Fibroblast of skin of left quadriceps (primary cell): Measurements from ENCODE around the gene CCNYL1.

Source experiments
- DNase-seq, 2 experiments: peaks; one replicate each; pipeline ENCODE4 v3.0.0-alpha.2; 2013; ENCODE audit warnings: low read depth in 2 of 2

Gene CCNYL1

DNA sequence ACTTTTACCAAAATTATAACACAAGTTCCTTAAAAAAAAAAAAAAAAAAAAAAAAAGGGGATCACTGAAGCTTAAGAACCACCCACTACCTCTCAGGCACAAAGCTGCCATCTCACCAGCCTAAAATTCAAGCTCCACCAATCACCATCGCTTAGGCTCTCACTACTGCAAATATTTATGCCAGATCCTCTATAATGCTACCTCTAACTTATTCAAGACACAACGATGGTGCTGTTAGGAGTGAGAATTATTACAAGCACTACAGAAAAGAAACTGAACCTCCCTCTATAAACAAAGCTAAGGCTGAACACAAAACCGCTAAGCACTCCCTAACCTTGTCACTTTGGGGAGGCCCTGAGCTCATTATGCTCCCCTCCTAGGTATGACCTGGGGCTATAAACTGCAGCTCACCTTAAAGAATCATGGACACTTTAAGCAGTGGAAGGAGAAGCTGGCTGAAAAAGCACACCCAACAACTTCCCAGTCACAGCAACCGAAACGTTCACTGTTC is 54.7 kb downstream of the CCNYL1 start:
- no peak for DNase-seq

DNA sequence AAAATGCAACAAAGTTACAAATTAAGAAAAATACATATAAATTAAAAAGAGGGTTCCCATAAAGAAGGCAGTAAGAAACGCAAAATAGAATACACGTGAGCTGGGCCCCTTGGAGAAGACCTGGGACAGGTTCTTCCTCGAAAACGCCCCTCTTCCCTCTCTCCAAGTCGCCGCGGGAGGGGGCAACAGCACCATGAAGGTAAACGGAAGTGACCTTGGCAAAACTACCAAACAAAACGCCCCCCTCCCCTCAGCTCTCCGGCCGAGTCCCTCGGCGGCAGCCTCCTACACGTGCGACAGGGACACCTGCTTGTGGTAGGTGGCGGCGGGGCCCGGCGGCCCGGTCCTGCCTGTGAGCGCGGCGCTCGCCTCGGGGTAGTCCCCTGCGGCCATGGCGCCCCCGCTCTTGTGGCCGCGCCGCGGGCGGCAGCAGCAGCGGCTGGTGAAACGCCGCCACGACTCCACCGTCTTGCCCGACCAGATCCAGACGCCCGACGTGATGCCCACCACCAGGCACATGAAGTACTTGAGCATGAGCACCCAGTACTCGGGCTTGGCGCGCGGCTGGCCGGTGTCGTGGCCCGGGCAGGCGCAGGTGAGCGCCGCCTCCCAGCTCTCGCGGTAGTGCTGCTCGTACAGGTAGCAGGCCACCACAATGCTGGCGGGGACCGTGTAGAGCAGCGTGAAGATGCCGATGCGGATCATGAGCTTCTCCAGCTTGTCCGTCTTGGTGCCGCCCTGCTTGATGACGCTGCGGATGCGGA is 55.4 kb downstream of the CCNYL1 start:
- DNase-seq, result no peak

DNA sequence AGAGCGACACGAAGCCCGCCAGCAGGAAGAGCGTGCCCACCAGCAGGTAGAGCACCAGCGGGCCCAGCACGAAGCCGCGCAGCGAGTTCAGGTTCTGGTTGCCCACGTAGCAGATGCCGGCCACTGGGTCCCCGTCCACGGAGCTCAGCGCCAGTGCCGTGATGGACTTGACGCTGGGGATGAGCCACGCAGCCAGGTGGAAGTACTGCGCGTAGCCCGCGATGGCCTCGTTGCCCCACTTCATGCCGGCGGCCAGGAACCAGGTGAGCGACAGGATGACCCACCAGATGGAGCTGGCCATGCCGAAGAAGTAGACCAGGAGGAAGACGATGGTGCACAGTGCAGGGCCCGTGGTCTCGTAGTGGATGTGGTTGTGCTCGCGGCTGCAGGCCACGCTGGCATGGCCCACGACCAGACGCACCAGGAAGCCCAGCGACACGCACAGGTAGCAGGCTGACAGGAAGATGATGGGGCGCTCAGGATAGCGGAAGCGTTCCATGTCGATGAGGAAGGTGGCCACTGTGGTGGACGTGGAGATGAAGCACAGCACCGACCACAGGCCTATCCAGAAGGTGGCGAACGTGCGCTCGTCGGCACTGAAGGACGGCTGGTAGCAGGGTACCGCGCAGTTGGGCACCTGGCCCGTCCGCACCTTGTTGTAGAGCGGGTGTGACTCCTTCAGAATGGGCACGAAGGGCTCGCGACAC is 56.2 kb downstream of the CCNYL1 start:
- DNase-seq, result no peak

DNA sequence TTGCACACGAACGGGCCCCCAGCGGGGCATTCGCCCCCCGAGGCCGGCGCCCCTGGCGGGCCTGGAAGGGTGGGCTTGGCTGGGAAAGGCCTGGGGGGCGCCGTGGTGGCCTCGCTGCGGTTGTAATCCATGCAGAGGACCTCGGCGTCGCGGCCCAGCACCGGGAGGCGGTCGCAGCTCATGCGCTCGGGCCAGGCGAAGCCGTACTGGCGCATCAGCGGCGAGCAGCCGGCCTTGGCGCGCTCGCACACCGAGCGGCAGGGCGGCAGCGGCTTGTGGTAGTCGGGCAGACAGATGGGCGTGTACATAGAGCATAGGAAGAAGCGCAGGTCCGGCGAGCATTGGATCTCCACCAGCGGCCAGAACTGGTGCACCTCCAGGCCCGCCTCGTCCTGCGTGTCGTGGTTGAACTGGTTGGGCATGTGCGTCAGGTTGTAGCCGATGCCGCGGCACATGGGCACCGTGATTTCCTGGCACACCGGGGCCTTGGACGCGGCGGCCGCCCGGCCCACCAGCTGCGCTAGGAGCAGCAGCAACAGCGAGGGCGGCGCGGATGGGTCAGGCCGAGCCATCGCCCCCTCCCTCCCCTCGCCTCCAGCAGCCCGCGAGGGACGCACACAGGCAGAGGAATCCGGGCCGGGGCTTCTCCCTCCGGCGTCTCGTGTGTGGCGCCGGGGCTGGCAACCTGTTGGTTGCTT is 56.9 kb downstream of the CCNYL1 start:
- no peak for DNase-seq

GRCh38 chr2:207768866-207769596 is 57.6 kb downstream of the CCNYL1 start:
- DNase-seq, result no peak

GRCh38 chr2:207770602-207771404 is 59.4 kb downstream of the CCNYL1 start:
- DNase-seq, result no peak

DNA sequence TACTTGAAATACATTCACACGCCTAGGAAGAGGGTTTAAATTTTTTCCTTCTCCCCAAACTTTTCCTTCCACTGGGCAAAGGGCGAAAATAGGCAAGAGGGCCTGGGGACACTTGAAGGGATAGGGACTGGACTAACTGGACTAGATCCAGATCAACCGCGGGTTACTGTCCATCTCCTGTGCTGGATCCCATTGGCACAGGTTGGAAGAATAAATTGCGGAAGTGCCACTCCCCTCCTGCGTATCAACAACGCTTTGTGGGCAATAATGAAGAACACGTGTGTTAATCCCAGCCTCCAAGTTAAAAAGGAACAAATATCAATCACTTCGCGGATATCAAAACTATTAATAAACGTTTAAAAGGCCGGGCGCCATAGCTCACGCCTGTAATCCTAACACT is 60.0 kb downstream of the CCNYL1 start:
- DNase-seq, result no peak

DNA sequence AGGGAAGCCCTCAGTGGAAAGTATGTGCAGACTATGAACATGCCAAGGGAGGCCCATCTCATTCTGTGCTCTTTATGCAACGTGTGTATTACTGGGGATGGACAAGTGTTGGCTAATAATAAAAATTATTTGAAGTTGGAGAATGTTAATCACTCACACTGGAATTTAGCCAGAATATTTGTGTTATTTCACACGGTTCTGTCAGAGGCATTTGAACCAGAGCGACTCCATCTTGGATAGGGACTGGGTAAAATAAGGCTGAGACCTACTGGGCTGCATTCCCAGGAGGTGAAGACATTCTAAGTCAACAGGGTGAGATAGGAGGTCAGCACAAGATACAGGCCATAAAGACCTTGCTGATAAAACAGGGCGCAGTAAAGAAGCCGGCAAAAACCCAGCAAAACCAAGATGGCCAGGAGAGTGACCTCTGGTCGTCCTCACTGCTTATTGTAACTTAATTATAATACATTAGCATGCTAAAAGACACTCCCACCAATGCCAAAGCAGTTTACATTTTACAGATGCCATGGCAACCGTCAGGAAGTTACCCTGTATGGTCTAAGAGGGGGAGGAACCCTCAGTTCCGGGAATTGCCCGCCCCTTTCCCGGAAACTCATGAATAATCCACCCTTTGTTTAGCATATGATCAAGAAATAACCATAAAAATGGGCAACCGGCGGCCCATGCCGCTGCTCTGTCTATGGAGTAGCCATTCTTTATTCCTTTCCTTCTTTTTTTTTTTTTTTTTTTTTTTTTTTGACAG is 60.8 kb downstream of the CCNYL1 start:
- no peak for DNase-seq

DNA sequence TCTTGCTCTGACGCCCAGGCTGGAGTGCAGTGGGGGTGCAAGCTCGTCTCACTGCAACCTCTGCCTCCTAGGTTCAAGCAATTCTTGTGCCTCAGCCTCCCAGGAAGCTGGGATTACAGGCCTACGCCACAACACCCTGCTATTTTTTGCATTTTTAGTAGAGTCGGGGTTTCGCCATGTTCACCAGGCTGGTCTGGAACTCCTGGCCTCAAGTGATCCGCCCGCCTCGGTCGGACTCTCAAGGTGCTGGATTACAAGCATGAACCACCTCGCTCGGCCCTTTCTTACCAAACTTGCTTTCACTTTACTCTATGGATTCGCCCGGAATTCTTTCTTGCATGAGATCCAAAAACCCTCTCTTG is 61.4 kb downstream of the CCNYL1 start:
- DNase-seq, result no peak

DNA sequence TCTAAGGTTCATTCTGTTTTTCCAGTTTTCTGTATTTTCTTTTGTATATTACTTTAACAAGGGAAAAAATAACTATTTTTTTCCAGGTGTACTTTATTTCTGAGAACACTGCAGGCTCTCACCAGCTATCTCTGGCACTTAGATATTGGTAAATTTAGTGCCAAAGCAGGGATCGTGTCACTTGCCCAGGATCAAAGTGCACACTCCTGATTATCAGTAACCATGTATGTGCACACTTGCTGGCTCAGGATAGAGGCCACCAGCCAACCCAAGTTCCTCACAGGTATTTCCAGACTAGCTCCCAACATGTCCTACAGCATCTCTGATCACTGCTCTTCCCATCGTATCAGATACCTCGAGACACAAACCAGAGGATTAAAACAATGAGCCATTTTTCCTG is 64.0 kb downstream of the CCNYL1 start:
- DNase-seq, result no peak

DNA sequence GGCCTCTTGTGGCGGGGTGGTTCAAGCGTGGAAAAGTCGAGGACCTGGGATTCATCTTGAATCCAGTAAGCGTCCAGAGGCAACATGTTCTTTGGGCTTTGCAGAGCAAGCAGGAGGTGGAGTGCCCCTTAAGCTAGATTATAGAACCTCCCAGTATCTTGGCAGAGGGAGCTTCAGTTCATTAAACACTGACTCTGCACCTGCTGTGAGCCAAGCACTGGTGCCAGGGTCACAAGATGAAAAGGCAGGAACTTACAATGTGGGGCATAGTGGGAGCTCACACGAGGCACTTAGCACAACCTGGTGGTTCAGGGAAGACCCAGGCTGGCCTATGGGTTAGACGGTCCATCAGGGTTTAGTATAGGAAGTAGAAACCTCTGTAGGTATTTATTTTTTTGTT is 65.7 kb downstream of the CCNYL1 start:
- no peak for DNase-seq

DNA sequence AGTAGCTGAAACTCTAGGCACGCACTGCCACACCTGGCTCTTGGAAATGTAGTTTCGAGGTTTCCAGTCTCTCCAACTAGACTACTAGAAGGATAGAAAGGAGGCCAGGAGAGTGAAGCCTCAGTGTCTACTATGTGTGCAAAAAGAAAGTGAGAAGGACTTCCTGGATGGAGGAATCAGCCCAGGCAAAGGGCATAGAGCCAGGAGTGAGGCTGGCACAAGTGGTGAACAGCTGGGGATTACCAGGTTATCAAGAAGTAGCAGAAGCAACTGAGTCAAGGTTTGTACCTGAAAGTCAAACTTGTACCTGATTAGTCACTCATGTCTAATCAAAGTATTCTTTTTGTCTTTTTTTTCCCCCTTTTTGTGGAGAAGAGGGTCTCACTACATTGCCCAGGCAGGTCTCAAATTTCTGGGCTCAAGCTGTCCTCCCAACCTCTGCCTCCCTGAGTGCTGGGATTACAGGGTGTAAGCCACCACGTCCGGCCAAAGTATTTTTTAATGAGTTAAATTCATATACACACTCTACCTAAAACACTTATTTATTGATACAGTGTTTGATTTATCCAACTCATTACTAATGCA is 67.0 kb downstream of the CCNYL1 start:
- no peak for DNase-seq

DNA sequence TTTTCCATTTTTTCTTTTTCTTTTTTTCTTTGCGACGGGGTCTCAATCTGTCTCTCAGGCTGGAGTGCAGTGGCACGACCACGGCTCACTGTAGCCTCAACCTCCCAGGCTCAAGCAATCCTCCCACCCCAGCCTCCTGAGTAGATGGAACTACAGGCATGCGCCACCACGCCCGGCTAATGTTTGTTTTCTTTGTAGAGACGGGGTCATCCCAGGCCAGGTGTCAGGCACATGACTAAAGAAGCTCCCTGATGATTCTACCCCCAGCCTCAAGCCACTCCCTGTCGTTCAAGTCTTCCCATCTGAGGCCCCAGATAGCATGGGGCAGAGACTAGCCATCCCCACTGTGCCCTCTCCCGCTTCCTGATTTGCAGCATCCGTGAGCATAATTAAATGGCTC is 68.1 kb downstream of the CCNYL1 start:
- DNase-seq, result no peak

- DNase-seq, result no peak
Observed at GRCh38 chr2:207782238-207783030, 71.0 kb downstream of the CCNYL1 start.

- no peak for DNase-seq
Observed at GRCh38 chr2:207783514-207783913, 72.1 kb downstream of the CCNYL1 start.

GRCh38 chr2:207784898-207785297 is 73.5 kb downstream of the CCNYL1 start:
- DNase-seq, result no peak

- no peak for DNase-seq
Observed at GRCh38 chr2:207787017-207787416, 75.6 kb downstream of the CCNYL1 start.

DNA sequence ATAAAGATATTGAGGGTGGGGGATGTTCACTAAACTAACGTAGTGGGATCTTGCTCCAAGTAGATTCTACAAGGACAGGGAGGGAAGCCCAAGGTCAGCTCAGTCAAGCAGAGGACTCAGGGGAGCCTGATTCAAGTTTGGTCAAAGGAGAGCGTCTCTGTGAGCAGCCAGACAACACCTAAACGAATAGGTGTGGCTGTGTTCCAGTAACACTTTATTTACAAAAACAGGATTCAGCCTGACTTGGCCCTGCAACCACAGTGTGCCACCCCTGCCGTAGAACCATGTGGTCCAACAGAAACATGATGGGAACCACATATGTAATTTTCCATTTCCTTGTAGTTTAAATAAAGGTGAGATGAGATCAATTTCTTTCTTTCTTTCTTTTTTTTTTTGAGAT is 76.4 kb downstream of the CCNYL1 start:
- no peak for DNase-seq

DNA sequence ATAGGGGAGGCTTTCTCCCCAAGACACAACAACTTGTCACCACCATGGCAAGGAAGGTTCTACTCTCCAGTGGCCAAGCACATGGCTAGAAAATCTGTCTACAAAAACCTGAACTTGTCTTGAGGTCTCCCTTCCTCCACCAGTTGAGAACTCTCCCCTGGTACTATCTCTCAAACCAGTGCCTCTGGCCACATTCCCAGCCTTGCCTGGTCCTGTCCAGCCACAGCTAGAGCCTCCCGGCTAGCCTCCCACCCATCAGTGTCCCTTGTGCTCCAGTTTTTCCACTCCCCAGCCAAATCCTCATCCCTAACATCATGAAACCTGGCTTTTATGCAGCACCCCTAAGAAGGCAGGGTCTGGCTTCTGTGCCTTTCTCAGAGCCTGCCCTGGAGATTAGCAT is 79.5 kb downstream of the CCNYL1 start:
- DNase-seq, result no peak
